H1 (cell line): Measurements from ENCODE around the gene ACER3. TPM values are rescaled to one million over a fixed set of nuclear protein-coding genes. Genes with fewer than 3 reads are reported as not detected.

Experiments
- CHD7 ChIP-seq: fragments of 300-600 bp; sonication (generic); IDR thresholded peaks from 2 replicates; pipeline ENCODE4 v1.7.1; 2012; ENCODE audit warnings: low read length, moderate library complexity, mild to moderate bottlenecking, inconsistent platforms; ENCODE audit not compliant: insufficient replicate concordance
- HDAC2 ChIP-seq, 2 experiments: fragments of 300-600 bp in 1 of 2; sonication (generic) in 1 of 2; IDR thresholded peaks; 2 replicates each; pipeline ENCODE4 v1.6.1; 2011 to 2012; ENCODE audit warnings: low read depth in 2 of 2, low read length in 2 of 2, mild to moderate bottlenecking in 2 of 2, moderate library complexity in 2 of 2, borderline replicate concordance in 1 of 2, inconsistent platforms in 1 of 2
- NANOG ChIP-seq: IDR thresholded peaks from 2 replicates; pipeline ENCODE4 v1.6.1; 2011; ENCODE audit warnings: low read length, low read depth, mild to moderate bottlenecking, inconsistent platforms; ENCODE audit not compliant: insufficient read depth, poor library complexity, severe bottlenecking
- RAD21 ChIP-seq, 2 experiments: IDR thresholded peaks in 1 of 2; conservative IDR thresholded peaks in 1 of 2; 2 replicates each; pipeline ENCODE4 v1.6.1; 2011; ENCODE audit warnings: low read depth in 2 of 2, low read length in 2 of 2, improper control_type of control experiment in 1 of 2, inconsistent platforms in 1 of 2, mild to moderate bottlenecking in 1 of 2, moderate library complexity in 1 of 2
- RBBP5 ChIP-seq: IDR thresholded peaks from 2 replicates; pipeline ENCODE4 v1.7.1; 2012; ENCODE audit warnings: low read depth, mild to moderate bottlenecking, inconsistent platforms, low read length, moderate library complexity, borderline replicate concordance
- SUZ12 ChIP-seq: fragments of 200-600 bp; sonication (generic); IDR thresholded peaks from 2 replicates; pipeline ENCODE4 v1.6.1; 2012; ENCODE audit warnings: mild to moderate bottlenecking, inconsistent platforms, low read length, moderate library complexity, mixed read lengths
- polyA plus RNA-seq, 7 experiments: library from polyadenylated mRNA; depleted of rRNA in 3 of 7; stranded (reverse) in 5 of 7; unstranded in 2 of 7; fragments of >200 nt in 5 of 7; fragments of 200-250 nt in 2 of 7; gene quantifications; 1 replicate in 5 of 7; 2 replicates in 1 of 7; 4 replicates in 1 of 7; pipeline versions ENCODE4 v1.2.1 to v1.2.3, GENCODE V29; 2011 to 2013; ENCODE audit warnings: missing spikeins in 2 of 7, mixed read lengths in 2 of 7
- total RNA-seq: library from RNA; stranded (reverse); fragmentation: NEBNext Ultra II Directional; extraction: Animal tissue kit (Norgen Biotek cat#: 25700); gene quantifications from 2 replicates; pipeline ENCODE4 v1.2.1, GENCODE V29; 2021

Gene ACER3
- total and polyA plus RNA-seq, 2 of the 8 experiments (the other 6 are each of a cell fraction or from before 2014, with no cell fraction given): 5.7 to 16.2 TPM

GRCh38 chr11:77030834-77031414 is 170.2 kb downstream of the ACER3 start (continued):
- TF ChIP-seq CHD7 (no peak), NANOG (no peak), RAD21 (IDR thresholded peaks at IDR 0.05 in 1 of 2, conservative IDR thresholded peaks at IDR 0.05 in 1 of 2; ENCODE audit: low read depth in 2 of 2, low read length in 2 of 2) (peak; percentile 25 to 31; a peak in 2 of 4 replicates), SUZ12 (no peak), HDAC2 (IDR thresholded peaks at IDR 0.05; ENCODE audit: borderline replicate concordance in 1 of 2, low read depth in 2 of 2, low read length in 2 of 2) (no peak), RBBP5 (no peak)
